ENCODE results near the gene MECR. TPM values are rescaled to one million over a fixed set of nuclear protein-coding genes. Genes with fewer than 3 reads are reported as not detected.
A peak's percentile ranks its signal among the peaks of the same experiment; 100 is the strongest.

The MECR gene
- polyA plus RNA-seq, 2 donors: 11.8 to 19.6 TPM

DNA sequence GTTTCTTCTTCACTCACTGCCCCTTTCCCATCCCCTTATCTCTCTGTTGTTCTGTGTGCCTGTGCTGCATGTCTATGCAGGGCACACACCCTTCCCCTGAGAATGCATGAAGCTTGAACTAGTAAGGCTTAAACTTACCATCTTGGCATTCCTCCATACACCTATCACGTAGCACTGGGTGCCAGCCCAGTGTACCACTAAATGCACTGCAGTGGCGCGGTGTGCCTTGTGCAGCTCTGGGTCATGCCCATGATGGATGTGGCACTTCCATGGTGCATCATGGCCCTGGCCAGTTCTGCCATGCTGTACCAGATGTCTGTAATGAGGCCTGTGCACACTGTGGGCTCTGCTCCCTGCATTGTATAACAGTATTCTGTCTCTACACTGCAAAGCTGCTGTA, 16.3 kb upstream of the MECR start:
- H3K4me1 ChIP-seq (ENCODE audit: control insufficient read depth in 2 of 2, insufficient read depth in 2 of 2, low read length in 1 of 2): peaks cover 2% of the 10 kb centered on the region in 2 donors
- no peak overlapping the region for H3K4me3 ChIP-seq (ENCODE audit: low read depth in 1 of 2, low read length in 2 of 2)
- 66 to 81% methylated on average over 3 of the region's 3 CpGs for WGBS, 2 donors
- no peaks in the 10 kb centered on the region for H3K27me3 ChIP-seq (ENCODE audit: control insufficient read depth in 1 of 2, insufficient read depth in 2 of 2, low read length in 2 of 2)
- H3K27ac ChIP-seq (ENCODE audit: low read depth in 2 of 2, low read length in 1 of 2): no peak overlapping the region
- no peaks in the 10 kb centered on the region for H3K36me3 ChIP-seq (ENCODE audit: control insufficient read depth in 2 of 2, insufficient read depth in 2 of 2, low read length in 1 of 2)
- H3K9me3 ChIP-seq (ENCODE audit: control insufficient read depth in 2 of 2, insufficient read depth in 1 of 2, low read depth in 1 of 2, low read length in 1 of 2): no peaks in the 10 kb centered on the region

DNA sequence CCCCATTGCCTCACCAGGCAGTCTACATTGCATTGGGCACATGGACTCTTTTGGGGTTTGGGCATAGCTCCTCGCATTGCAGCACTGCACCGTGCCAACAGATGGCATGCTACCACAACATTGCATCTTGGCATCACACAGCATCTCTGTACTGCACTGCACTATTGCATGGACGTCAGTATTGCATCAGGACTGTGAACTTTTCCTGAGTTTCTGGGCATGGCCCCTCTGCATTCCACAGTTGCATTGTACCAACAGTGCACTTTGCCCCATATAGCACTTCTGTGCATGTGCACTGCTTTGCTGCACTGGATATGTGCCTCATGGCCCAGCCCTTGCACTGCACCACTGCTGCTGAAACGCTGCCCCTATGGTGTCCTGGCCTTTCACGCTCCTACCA, 15.1 kb upstream of the MECR start:
- Histone ChIP-seq H3K4me3 (ENCODE audit: low read depth in 1 of 2, low read length in 2 of 2) (no peak overlapping the region), H3K27me3 (ENCODE audit: control insufficient read depth in 1 of 2, insufficient read depth in 2 of 2, low read length in 2 of 2) (no peaks in the 10 kb centered on the region), H3K4me1 (ENCODE audit: control insufficient read depth in 2 of 2, insufficient read depth in 2 of 2, low read length in 1 of 2) (peaks cover 2% of the 10 kb centered on the region in 2 donors), H3K9me3 (ENCODE audit: control insufficient read depth in 2 of 2, insufficient read depth in 1 of 2, low read depth in 1 of 2, low read length in 1 of 2) (no peaks in the 10 kb centered on the region), H3K36me3 (ENCODE audit: control insufficient read depth in 2 of 2, insufficient read depth in 2 of 2, low read length in 1 of 2) (no peaks in the 10 kb centered on the region), H3K27ac (ENCODE audit: low read depth in 2 of 2, low read length in 1 of 2) (no peak overlapping the region)
- WGBS, 2 donors: 50 to 52% methylated on average over 5 of the region's 5 CpGs

DNA sequence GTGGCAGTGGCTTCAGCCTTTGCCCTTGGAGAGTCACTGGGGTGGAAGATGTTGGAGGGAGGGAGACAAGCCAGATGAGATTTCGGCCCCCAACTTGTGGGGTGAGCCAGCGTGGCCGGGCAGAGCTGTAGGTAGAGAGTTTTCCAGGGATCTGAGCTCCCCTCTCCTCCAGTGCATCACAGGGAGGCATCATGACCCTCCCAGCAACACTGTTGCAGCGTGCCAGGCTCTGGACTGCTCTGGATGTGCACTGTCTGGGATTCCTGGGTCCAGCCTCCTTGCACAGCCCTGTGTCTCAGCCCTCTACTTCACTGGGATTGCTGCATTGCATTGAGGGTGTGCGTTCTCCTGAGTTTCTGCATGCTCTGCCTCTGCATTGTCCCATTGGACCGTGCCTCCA, 14.5 kb upstream of the MECR start:
- Histone ChIP-seq H3K36me3 (ENCODE audit: control insufficient read depth in 2 of 2, insufficient read depth in 2 of 2, low read length in 1 of 2) (no peaks in the 10 kb centered on the region), H3K9me3 (ENCODE audit: control insufficient read depth in 2 of 2, insufficient read depth in 1 of 2, low read depth in 1 of 2, low read length in 1 of 2) (no peaks in the 10 kb centered on the region), H3K27ac (ENCODE audit: low read depth in 2 of 2, low read length in 1 of 2) (no peak overlapping the region), H3K4me1 (ENCODE audit: control insufficient read depth in 2 of 2, insufficient read depth in 2 of 2, low read length in 1 of 2) (peaks cover 2% of the 10 kb centered on the region in 2 donors), H3K4me3 (ENCODE audit: low read depth in 1 of 2, low read length in 2 of 2) (no peak overlapping the region), H3K27me3 (ENCODE audit: control insufficient read depth in 1 of 2, insufficient read depth in 2 of 2, low read length in 2 of 2) (no peaks in the 10 kb centered on the region)
- 71 to 76% methylated on average over 6 of the region's 6 CpGs for WGBS, 2 donors

DNA sequence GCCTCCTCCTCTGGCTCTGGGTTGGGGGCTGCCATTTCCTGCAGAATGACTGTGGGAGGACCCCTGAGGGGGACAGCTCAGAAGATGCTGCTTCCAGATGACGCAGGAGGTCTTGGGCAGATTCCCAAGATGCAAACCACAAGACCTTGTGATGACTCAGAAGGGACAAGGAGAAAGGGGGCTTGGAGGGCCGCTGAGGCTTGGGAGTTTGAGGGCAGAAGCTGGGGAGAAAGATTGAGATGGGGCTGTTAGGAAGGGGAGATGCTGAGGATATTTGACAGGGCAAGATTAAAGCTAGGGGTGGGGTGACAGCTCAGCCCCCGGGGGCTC, 13.1 kb upstream of the MECR start:
- no peak overlapping the region for H3K27ac ChIP-seq (ENCODE audit: low read depth in 2 of 2, low read length in 1 of 2)
- no peaks in the 10 kb centered on the region for H3K9me3 ChIP-seq (ENCODE audit: control insufficient read depth in 2 of 2, insufficient read depth in 1 of 2, low read depth in 1 of 2, low read length in 1 of 2)
- H3K27me3 ChIP-seq (ENCODE audit: control insufficient read depth in 1 of 2, insufficient read depth in 2 of 2, low read length in 2 of 2): no peaks in the 10 kb centered on the region
- H3K4me3 ChIP-seq (ENCODE audit: low read depth in 1 of 2, low read length in 2 of 2): no peak overlapping the region
- no peaks in the 10 kb centered on the region for H3K36me3 ChIP-seq (ENCODE audit: control insufficient read depth in 2 of 2, insufficient read depth in 2 of 2, low read length in 1 of 2)
- WGBS, 2 donors: 57 to 63% methylated on average over 3 of the region's 3 CpGs
- H3K4me1 ChIP-seq (ENCODE audit: control insufficient read depth in 2 of 2, insufficient read depth in 2 of 2, low read length in 1 of 2): peaks cover 0 to 3% of the 10 kb centered on the region in 2 donors

DNA sequence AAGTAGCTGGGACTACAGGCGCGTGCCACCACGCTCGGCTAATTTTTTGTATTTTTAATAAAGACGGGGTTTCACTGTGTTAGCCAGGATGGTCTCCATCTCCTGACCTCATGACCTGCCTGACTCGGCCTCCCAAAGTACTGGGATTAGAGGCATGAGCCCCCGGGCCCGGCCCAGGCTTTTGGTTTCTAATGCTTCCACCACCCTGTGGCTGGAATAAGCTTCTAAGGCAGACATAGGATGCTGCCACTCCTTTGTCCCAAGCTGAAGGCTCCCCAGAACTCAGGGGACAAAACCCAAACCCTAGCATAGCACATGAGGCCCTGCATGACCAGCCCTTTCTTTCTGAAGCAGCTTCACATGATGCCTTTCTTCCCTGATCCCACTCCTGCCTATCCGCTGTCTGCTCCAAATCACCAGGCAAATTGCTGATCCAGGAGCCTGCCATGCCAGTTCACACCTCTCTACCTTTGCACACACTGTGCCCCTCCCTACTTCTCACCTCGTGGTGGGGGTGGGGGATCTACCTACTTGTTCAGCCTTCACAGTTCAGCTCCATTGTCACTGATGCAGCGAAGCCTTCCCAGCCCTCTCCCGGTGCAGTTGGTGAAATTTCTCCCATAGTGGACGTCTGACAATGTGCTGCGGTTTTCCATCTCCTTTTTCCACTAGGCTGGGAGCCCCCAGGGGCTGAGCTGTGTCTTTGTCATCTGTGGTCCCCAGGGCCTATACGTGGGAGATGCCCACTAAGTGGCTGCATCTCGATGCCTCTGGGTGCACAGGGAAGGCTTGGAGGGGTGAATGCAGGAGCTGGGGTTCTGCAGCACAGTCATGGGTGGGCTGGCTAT, 12.5 kb upstream of the MECR start:
- Histone ChIP-seq H3K27ac (ENCODE audit: low read depth in 2 of 2, low read length in 1 of 2) (no peak overlapping the region), H3K4me1 (ENCODE audit: control insufficient read depth in 2 of 2, insufficient read depth in 2 of 2, low read length in 1 of 2) (peaks cover 0 to 8% of the 10 kb centered on the region in 2 donors)
- WGBS, 2 donors: 74 to 77% methylated on average over 16 of the region's 16 CpGs

DNA sequence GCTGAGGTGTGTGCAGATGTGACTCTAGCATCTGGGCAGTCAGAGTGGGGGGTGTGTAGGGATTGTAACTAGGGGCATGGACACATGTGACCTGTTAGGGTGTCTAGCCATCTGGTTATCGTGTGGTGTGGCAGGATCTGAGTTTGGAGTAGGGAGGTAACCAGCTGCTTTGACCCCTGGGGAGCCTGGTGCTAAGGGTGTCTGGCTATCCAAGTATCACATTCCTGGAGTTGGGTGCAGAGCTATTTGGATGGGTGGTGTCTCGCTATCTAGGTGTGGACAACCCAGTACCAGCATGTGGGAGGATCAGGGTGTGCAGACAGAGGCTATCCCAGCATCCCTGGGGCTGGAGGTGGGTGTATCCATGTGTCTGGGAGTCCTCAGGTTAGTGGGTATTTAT, 10.3 kb upstream of the MECR start:
- Histone ChIP-seq H3K27ac (ENCODE audit: low read depth in 2 of 2, low read length in 1 of 2) (no peak overlapping the region), H3K9me3 (ENCODE audit: control insufficient read depth in 2 of 2, insufficient read depth in 1 of 2, low read depth in 1 of 2, low read length in 1 of 2) (no peaks in the 10 kb centered on the region), H3K36me3 (ENCODE audit: control insufficient read depth in 2 of 2, insufficient read depth in 2 of 2, low read length in 1 of 2) (no peaks in the 10 kb centered on the region), H3K4me1 (ENCODE audit: control insufficient read depth in 2 of 2, insufficient read depth in 2 of 2, low read length in 1 of 2) (peaks cover 0 to 20% of the 10 kb centered on the region in 2 donors), H3K4me3 (ENCODE audit: low read depth in 1 of 2, low read length in 2 of 2) (no peak overlapping the region), H3K27me3 (ENCODE audit: control insufficient read depth in 1 of 2, insufficient read depth in 2 of 2, low read length in 2 of 2) (peaks cover 0 to 4% of the 10 kb centered on the region in 2 donors)
- 77 to 85% methylated on average over 2 of the region's 2 CpGs for WGBS, 2 donors

More for the DNA sequence above, 12.5 kb upstream of the MECR start:
- no peaks in the 10 kb centered on the region for H3K27me3 ChIP-seq (ENCODE audit: control insufficient read depth in 1 of 2, insufficient read depth in 2 of 2, low read length in 2 of 2)
- no peaks in the 10 kb centered on the region for H3K36me3 ChIP-seq (ENCODE audit: control insufficient read depth in 2 of 2, insufficient read depth in 2 of 2, low read length in 1 of 2)
- H3K9me3 ChIP-seq (ENCODE audit: control insufficient read depth in 2 of 2, insufficient read depth in 1 of 2, low read depth in 1 of 2, low read length in 1 of 2): no peaks in the 10 kb centered on the region
- H3K4me3 ChIP-seq (ENCODE audit: low read depth in 1 of 2, low read length in 2 of 2): no peak overlapping the region

DNA sequence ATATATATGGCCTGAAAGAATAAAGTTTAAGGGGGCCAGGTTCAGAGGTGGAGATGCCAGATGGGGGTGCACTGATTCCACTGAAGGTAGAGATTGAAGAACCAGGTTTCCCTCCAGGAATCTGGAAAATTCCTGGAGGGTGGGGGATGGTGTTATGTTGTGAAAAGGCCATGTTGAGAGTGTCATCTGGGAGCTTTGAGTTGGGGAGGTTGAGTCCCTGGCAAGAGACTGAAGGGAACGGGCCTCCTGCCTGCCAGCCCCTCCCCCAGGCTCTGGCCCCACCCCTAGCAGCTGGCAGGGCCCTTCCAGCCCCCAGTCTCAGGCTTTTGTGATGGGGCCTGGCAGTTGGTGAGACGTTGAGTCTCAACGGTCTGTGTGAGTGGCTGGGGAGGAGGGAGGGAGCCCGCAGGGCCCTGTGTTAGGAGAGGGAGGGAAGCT, 9.7 kb upstream of the MECR start:
- peaks cover 0 to 20% of the 10 kb centered on the region in 2 donors for H3K4me1 ChIP-seq (ENCODE audit: control insufficient read depth in 2 of 2, insufficient read depth in 2 of 2, low read length in 1 of 2)
- WGBS, 2 donors: 48 to 55% methylated on average over 4 of the region's 4 CpGs
- peaks cover 0 to 4% of the 10 kb centered on the region in 2 donors for H3K27me3 ChIP-seq (ENCODE audit: control insufficient read depth in 1 of 2, insufficient read depth in 2 of 2, low read length in 2 of 2)
- H3K36me3 ChIP-seq (ENCODE audit: control insufficient read depth in 2 of 2, insufficient read depth in 2 of 2, low read length in 1 of 2): no peaks in the 10 kb centered on the region
- H3K9me3 ChIP-seq (ENCODE audit: control insufficient read depth in 2 of 2, insufficient read depth in 1 of 2, low read depth in 1 of 2, low read length in 1 of 2): no peaks in the 10 kb centered on the region
- no peak overlapping the region for H3K27ac ChIP-seq (ENCODE audit: low read depth in 2 of 2, low read length in 1 of 2)
- H3K4me3 ChIP-seq (ENCODE audit: low read depth in 1 of 2, low read length in 2 of 2): no peak overlapping the region

DNA sequence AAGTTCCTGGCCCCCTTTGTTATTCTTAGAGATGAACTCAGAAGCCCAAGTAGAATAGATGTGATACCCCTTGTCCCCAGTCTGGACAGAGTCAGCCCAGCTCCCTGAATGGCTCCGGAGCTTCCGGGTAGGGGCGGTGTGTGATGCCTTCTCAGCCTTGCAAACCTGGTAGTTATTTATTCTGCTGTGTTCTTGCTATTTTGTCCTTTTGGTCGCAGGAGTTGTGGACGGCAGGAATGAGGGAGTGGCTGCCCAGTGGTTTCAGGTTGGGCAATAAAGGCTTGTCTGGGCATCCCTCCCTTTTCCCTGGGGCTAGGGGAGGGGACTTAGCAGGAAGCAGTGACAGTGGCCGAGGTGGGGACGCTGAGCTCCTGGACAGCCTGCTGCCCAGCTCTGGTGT, 8.4 kb upstream of the MECR start:
- H3K4me1 ChIP-seq (ENCODE audit: control insufficient read depth in 2 of 2, insufficient read depth in 2 of 2, low read length in 1 of 2): peaks cover 0 to 20% of the 10 kb centered on the region in 2 donors
- H3K36me3 ChIP-seq (ENCODE audit: control insufficient read depth in 2 of 2, insufficient read depth in 2 of 2, low read length in 1 of 2): no peaks in the 10 kb centered on the region
- peak overlapping the region; percentile 28 to 29 for H3K27ac ChIP-seq (ENCODE audit: low read depth in 2 of 2, low read length in 1 of 2)
- WGBS, 2 donors: 48 to 58% methylated on average over 7 of the region's 7 CpGs
- H3K27me3 ChIP-seq (ENCODE audit: control insufficient read depth in 1 of 2, insufficient read depth in 2 of 2, low read length in 2 of 2): peaks cover 0 to 4% of the 10 kb centered on the region in 2 donors
- no peaks in the 10 kb centered on the region for H3K9me3 ChIP-seq (ENCODE audit: control insufficient read depth in 2 of 2, insufficient read depth in 1 of 2, low read depth in 1 of 2, low read length in 1 of 2)
- H3K4me3 ChIP-seq (ENCODE audit: low read depth in 1 of 2, low read length in 2 of 2): no peak overlapping the region

DNA sequence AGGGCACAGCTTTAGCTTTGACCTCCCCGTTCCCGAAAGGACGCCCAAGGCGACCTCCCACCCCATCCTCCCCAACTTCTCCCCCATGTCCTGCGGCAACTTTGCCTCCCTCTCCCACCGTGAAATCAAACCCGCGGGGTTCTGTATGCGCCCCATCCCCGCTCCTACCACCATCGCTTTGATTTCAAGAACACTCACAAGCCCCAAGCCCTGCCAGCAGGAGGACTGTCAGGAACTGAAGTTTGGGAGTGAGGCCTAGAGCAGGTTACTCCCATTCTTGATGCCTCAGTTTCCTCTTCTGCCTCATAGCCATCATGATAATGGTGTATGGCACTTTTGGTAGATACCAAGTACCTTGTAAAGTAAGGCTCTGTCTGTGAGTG, 7.9 kb upstream of the MECR start:
- 50 to 52% methylated on average over 11 of the region's 11 CpGs for WGBS, 2 donors
- Histone ChIP-seq H3K36me3 (ENCODE audit: control insufficient read depth in 2 of 2, insufficient read depth in 2 of 2, low read length in 1 of 2) (no peaks in the 10 kb centered on the region), H3K27ac (ENCODE audit: low read depth in 2 of 2, low read length in 1 of 2) (peak overlapping the region; percentile 21 to 29), H3K4me3 (ENCODE audit: low read depth in 1 of 2, low read length in 2 of 2) (no peak overlapping the region), H3K9me3 (ENCODE audit: control insufficient read depth in 2 of 2, insufficient read depth in 1 of 2, low read depth in 1 of 2, low read length in 1 of 2) (no peaks in the 10 kb centered on the region), H3K4me1 (ENCODE audit: control insufficient read depth in 2 of 2, insufficient read depth in 2 of 2, low read length in 1 of 2) (peaks cover 0 to 20% of the 10 kb centered on the region in 2 donors), H3K27me3 (ENCODE audit: control insufficient read depth in 1 of 2, insufficient read depth in 2 of 2, low read length in 2 of 2) (peaks cover 0 to 4% of the 10 kb centered on the region in 2 donors)
